Activated CD4-positive, alpha-beta T cell treated with anti-CD3 and anti-CD28 coated beads for 4 hours (primary cell): Measurements from ENCODE around the gene CTSL.
"Not testable (repeated sequence)": the region's sequence is repeated elsewhere in the genome, so short reads cannot be mapped to it uniquely, and the experiment has no call there.

Experiments
- DNase-seq, 2 donors: peaks; one replicate each; pipeline ENCODE4 v3.0.0-alpha.2; 2020

CTSL gene

DNA sequence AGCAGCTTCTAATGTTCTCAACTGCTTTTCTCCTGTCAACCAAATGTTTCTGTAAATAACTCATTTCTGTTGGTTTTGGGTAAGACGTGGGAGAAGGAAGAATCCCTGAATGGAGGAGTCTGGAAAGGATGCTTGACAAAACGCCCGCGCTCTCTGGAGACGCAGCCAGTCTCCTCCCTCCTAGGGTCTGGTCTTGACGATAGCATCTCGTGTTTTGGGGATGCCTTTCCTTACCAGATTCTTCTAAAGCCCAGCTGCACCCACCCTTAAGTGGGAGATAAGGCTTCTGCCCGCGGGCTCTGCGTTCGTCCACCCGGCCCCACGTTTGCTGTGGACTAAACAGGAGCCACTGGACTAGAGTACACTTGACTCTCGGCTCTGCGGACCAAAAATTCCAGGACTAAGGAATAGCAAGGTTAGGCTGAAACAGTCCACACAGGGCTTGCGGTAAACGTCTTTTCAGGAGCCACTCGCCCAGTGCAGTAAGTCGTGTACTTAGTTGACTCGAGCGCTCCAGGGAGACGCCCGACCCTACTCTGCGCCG is 491 bp upstream of the CTSL start:
- DNase-seq: no peak

DNA sequence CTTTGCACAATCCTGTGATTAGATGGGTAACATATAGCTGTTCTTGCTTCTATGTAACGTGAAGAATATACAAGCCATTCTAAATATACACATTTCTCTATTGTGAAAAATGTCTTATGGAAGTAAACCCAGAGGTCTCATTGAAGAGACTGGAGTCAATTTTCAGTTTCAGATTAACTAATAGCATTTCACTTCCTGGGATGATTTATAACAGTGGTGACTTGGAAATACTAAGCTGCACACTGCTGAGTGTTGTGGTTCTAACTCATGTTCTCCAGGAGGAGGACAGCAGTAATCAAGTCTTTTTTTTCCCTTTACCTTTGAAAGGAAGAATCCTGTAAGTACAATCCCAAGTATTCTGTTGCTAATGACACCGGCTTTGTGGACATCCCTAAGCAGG is 3.3 kb downstream of the CTSL start:
- DNase-seq: no peak

DNA sequence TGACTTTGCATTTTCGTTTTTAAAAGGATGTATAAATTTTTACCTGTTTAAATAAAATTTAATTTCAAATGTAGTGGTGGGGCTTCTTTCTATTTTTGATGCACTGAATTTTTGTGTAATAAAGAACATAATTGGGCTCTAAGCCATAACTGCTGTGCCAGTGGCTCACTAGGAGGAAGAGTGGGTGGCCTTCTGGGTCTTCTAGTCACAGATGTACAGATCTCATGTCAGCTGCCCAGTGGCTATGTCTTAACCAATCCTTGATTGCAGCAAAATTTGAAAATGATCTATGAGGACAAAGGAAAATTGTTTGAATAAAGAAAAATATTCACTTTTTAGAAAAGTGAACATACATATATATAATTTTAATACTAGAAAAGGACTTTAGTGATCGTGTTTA is 5.4 kb downstream of the CTSL start:
- DNase-seq: no peak

DNA sequence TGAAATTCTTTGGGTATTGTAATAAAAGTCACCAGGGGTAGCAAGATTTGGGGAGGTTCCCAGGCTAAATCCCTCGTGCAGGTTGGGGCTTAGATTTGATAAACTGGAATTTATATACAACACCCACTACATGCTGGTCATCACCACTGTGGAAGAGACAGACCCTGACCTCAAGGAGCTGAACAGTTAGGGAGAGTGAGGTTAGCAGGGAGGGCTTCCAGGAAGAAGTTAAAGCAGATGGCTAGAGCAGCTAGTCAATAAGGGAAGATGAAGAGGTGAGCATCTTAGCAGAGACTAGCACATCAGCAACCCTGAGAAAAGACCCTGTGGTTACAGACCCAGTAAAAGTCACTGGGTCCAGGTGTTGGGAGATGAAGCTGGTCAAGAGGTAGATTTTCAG is 6.4 kb downstream of the CTSL start:
- DNase-seq: no peak

DNA sequence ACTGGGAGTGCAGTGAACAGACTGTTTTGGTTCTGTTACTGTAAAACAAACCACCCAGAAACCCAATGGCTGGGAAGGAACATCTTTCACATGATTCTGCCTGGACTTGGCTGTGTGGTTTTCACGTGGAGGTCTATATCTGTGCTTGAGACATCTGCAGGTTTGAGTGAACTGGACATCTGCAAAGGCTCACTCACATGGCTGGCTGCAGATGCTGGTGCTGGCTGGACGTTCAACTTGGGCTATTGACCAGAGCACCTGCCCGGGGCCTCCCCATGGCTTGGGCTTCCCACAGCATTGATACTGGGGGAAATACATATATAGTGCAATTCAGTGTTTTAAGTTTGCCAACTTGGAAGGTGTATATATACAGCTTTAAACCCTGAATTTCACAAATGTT is 6.8 kb downstream of the CTSL start:
- no peak for DNase-seq

DNA sequence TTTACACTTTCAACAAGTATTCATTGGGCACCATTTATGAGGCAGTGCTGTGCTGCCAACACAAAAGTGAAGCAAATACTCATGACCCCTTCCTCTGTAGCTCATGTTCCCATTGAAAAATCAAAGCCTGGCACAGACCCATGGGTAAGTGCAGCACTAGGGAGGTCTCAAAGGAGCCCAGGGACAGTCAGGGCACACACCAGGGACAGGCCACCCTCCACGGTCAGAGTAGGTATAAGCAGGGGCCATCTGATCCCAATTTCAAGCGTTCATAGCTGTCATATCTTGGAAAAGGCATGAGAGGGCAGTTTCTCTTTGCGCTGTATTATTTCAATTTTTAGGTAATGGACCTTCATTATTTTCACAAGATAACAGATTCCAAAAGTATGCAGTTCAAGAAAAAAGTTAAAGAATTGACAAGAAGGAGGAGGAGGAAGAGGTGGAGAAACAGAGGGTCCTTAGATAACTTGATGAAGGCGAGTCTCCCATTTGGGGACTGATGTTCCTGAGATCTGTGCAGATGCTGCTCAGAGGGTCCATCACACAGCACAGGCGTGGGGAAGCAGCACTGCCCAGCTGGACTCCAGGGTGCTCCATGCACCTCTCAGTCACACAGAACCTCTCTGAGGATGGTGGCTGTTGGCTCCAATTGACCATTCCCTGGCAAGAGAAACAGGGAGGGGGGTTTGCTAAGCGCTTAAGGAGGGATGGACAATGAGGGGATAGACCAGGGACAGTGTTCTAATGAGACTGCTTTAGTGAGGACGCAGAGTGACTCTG is 7.5 kb downstream of the CTSL start:
- DNase-seq: no peak

DNA sequence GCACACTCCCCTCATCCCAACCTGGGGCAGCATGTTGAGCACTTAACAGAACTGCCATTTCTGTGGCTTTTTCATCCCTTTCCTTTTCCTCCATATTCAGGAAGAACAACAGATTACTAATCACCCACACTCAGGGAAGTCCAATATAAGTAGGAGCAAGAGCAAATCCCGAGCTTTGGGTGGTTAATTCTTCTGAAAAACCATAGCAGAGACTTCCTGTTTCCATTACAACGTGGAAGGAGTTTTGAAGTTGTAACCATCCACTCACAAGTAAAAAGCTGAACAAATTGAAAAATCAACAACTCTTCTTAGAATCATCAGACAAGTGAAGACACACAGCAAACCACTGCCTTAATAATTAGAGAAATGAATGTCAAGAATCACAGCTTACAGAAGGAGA is 8.2 kb downstream of the CTSL start:
- no peak for DNase-seq

DNA sequence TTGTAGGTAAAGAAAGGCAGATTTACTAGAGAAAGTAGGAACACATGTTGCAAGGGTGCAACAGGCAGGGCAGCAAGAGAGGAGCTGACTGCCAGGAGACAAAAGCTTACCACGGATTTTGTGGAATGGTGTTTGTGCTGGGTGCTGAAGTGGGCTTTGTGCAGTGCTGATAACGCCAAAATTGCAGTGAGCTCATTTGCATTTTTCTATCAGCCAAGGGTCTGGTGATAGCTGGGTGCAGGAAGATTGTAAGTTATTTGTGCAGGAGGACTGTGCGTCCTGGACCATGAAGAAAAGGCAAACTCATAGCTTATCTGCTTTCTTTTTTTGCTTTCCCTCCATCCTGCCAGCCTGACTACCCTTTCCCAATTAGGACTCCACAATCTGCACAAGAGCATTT is 13.6 kb downstream of the CTSL start:
- no peak for DNase-seq

DNA sequence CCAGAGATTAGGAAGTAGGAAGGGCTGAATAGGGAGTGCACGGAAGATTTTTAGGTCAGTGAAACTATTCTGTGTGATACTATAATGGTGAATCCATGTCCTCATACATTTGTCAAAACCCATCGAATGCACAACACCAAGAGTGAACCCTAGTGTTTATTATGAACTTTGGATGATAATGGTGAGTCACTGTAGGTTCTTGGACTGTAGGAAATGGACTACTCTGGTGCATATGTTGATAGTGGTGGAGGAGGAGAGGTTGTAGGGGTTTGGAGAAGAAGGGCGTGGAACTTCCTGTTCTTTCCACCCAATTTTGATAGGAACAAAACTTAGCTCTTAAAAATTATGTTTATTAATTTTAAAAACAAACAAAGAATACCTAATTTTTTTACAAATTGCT is 14.3 kb downstream of the CTSL start:
- no peak for DNase-seq

DNA sequence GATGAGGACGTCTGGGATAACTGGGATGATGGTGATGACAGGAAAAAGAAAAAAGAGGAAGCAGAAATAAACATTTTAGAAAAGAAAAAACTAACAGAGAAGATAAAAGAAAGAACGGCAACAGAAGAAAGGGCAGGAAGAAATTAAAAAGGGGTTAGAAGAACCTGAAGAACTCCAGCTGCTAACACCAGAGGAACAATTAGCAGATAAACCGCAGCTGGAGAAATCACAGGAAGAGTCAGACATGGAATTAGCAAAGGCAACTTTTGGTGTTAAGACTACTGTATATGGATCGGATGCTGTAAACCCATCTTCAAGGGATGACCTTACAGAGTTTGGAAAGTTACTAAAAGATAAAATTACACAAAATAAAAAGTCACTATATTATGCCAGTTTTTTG is 15.4 kb downstream of the CTSL start:
- no peak for DNase-seq

DNA sequence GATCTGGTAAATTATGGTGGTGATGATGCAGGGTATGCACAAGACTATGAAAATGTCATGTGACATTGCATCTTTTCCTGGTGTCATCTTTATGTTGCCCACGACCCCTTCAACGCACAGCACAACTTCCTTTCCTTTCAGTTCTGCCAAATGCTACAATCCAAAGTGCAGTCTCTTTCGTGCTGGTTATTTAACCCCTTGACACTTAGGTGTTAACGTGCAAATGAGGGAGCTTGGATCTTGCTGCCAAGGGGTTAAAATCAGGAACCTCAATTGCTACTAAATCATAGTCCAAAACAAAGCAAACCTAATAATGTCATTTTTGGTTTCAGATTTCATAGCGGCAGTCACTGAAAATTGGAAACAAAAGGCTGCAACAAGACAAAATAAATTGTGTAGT is 16.0 kb downstream of the CTSL start:
- no peak for DNase-seq

DNA sequence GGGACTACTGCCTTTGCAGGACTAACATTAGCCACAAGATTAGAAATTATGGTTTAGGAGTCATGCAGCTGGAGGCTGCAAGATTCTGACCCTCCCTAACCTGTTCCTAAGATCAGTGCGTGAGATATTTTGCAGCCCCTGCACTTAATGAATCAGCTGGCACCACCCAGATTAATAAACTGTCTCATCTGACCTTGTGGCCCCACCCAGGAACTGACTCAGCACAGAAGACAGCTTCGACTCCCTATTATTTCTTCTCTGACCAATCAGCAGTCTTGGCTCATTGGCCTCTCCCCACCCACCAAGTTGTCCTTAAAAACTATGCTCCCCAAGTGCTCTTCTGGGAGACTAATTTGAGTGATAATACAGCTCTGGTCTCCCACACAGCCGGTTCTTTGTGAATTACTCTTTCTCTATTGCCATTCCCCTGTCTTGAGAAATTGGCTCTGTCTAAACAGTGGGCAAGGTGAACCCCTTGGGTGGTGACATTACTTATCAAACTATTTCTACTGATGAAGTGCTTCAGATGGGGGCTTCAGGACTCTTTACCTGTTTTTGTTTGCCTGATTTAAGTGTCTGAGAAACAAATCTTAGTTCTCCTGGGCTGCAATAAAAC is 17.0 kb downstream of the CTSL start:
- DNase-seq: no peak

DNA sequence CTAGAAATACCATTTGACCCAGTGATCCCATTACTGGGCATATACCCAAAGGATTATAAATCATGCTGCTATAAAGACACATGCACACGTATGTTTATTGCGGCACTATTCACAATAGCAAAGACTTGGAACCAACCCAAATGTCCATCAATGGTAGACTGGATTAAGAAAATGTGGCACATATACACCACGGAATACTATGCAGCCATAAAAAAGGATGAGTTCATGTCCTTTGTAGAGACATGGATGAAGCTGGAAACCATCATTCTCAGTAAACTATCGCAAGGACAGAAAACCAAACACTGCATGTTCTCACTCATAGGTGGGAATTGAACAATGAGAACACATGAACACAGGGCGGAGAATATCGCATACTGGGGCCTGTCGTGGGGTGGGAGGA is 18.3 kb downstream of the CTSL start:
- DNase-seq: not testable (repeated sequence)

DNA sequence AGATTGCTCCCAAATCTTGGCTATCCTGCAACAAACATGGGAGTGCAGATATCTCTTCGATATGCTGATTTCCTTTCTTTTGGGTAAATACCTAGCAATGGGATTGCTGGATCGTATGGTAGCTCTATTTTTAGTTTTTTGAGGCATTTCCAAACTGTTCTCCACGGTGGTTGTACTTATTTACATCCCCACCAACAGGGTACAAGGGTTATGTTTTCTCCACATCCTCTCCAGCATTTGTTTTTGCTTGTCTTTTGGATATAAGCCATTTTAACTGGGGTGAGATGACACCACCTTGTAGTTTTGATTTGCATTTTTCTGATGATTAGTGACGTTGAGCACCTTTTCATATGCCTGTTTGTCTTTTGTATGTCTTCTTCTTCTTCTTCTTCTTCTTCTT is 20.3 kb downstream of the CTSL start:
- no peak for DNase-seq

DNA sequence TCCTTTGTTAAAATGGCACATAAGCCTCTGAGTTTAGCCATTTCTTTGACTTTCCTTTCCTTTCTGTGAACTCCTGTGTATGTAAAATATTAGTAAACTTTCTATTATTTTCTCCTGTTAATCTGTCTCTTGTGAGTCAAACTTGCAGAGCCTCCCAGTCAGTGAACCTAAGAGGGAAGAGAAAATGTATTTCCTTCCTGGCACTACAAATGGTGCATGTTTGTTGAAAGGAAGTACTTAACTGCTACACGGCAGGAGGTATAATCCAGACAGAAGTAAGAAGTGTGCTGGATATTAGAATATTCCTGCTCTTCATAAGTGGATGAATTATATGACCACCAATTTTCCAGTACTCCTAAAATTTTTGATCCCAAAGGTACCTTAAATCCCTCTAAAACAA is 23.0 kb downstream of the CTSL start:
- no peak for DNase-seq

DNA sequence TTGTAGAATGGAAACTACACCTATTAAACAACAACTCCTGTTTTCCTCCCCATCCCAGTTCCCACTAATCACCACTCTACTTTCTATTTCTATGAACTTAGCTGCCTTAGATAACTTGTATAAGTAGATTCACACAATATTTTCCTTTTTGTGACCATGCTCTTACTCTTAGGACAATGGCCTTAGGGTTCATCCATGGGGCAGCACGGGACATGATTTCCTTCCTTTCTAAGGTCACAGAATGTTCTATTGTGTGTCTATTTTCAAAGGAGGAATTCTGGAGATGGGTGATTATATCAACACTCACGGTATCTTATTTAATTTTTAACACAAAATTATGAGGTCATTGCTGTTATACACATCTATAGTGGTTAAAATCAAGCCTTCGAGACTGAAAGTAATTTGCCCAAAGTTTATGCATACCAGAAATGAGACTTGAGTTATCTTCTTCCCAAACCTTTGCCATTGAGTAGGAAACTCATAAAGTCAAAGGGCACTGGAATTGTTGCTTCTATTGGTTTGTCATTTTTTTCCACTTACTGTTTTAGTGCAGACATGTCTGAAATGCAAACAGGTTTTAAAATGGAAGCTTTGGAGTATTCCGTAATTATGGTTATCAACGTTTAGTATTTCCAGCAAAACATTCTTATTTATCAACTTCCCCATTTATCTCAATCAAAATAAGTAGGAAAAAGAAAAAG is 23.6 kb downstream of the CTSL start:
- no peak for DNase-seq

DNA sequence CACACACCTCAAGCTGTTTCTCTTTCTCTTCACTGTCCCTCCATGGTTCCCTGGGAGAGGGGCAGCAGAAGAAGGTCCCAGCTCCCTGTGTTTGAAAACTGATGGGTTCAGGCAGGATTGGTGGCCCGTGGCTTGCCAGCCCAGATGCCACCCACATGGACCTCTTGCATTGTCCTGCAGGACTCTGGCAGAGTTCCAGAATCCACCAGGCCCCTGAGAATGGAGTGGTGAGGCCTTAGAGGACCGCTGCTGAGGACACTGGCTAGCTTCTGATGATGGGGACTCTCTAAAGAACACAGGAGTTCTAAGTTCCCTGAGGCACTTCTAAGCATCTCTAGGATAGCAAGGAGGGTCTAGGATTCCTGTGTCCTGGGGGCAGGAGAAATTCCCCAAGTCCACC is 24.8 kb downstream of the CTSL start:
- no peak for DNase-seq

DNA sequence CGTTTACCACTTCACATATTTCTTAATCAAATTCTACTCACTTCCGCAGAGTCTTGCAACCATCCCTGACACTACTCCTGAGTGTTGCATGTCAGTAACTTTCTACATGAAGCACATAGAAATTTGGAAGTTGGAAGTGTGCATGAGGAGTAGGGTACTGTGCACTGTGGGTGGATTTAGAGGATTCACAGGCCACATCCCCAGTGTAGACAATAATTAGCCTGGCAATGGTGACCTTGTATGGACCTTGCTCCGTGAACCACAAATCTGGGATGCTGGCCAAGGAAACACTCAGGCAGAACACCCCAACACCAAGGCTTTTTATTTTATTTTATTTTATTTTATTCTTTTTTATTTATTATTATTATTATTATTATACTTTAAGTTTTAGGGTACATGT is 25.5 kb downstream of the CTSL start:
- no peak for DNase-seq

DNA sequence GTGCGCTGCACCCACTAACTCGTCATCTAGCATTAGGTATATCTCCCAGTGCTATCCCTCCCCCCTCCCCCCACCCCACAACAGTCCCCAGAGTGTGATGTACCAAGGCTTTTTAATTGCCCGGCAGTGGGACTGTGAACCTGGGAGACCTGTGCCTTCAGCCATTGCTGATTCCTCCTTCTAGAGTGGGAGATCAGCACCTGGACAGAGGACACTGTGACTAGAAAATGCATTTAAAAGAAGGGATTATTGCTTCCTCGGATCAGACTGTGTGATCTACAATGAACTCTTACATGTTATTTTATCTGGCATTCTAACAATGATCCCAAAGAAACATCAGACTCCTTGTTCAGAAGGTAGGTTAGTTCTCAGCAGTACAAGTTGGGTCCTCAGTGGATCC is 25.9 kb downstream of the CTSL start:
- DNase-seq: no peak

DNA sequence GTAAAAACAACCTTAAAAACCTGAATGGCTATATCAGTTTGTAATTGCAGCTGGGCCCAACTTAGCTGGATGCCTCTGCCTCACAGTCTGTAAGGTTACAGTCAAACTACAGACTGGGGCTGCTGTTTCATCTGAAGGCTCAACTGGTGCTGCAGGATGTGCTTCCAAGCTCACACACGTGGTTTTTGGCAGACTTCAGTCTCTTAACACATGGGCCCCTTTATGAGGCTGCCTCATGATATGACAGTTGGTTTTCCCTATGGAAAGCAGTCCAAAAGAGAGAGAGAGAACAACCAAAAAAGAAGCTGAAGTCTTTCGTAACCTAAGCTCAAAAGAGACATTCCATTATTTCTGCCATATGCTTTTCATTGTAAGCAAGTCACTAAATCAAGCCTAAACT is 27.4 kb downstream of the CTSL start:
- DNase-seq: no peak

DNA sequence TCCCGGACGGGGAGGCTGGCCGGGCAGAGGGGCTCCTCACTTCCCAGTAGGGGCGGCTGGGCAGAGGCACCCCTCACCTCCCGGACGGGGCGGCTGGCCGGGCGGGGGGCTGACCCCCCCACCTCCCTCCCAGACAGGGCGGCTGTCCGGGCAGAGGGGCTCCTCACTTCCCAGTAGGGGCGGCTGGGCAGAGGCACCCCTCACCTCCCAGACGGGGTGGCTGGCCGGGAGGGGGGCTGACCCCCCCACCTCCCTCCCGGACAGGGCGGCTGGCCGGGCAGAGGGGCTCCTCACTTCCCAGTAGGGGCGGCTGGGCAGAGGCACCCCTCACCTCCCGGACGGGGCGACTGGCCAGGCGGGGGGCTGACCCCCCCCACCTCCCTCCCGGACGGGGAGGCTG is 32.4 kb downstream of the CTSL start:
- DNase-seq: not testable (repeated sequence)

DNA sequence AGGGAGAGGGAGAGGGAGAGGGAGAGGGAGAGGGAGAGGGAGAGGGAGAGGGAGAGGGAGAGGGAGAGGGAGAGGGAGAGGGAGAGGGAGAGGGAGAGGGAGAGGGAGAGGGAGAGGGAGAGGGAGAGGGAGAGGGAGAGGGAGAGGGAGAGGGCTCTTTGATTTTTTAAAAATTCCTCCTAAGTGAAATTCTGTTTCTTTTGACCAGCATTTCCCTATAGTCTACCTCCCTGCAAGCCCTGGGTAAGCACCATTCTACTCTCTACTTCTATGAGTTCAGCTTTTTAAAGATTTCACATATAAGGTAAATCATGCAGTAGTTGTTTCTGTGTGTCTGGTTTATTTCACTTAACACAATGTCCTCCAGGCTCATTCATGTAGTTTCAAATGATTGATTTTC is 34.1 kb downstream of the CTSL start:
- DNase-seq: not testable (repeated sequence)

DNA sequence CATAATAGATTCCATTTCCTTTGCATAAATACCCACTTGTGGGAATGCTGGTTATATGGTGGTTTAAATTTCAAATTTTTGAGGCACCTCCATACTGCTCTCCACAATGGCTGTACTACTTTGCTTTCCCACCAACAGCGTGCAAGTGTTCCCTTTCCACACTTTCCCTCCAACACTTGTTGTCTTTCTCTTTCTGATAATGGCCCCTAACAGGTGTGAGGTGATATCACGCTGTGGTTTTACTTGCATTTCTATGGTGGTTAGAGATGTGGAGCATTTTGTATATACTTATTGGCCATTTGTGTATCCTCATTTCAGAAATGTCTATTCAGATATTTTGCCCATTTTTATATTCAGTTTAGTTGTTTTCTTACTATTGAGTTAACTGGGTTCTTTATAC is 34.6 kb downstream of the CTSL start:
- no peak for DNase-seq

DNA sequence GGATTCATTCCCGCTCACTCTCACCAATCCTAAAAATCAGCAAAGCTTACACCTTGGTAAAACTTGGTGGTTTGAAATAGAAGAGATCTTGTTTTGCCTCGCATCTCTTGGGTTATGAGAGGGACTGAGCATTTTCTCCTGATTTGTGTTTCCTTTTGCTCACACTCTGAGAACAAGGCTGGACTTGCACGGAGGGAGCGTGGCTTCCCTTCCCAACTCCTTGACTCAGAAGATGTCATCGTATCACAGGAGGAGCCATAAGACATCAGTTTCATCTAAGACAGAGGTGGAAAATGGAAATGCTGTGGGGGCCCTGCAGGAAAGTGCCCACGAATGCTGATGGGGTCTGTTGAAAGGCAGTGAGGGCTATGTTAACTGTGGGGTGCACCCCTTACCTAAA is 37.4 kb downstream of the CTSL start:
- no peak for DNase-seq
